Endodermal cell (in vitro differentiated cells): ENCODE results near the gene ZNF32. TPM values are rescaled to one million over a fixed set of nuclear protein-coding genes. Genes with fewer than 3 reads are reported as not detected.

Source experiments
- DNase-seq: peaks from one replicate; pipeline ENCODE4 v3.0.0-alpha.2; 2017
- H3K27ac ChIP-seq: 2 replicates; pipeline ENCODE4 v1.5.1; 2013; ENCODE audit warnings: mild to moderate bottlenecking, low read depth, low read length, moderate library complexity
- H3K27me3 ChIP-seq: 2 replicates; pipeline ENCODE4 v1.6.1; 2013; ENCODE audit warnings: mild to moderate bottlenecking, low read length, moderate library complexity; ENCODE audit not compliant: insufficient read depth, control insufficient read depth, poor library complexity, severe bottlenecking
- H3K36me3 ChIP-seq: 2 replicates; pipeline ENCODE4 v1.7.0; 2013; ENCODE audit warnings: mild to moderate bottlenecking, low read length, moderate library complexity; ENCODE audit not compliant: control insufficient read depth, insufficient read depth
- H3K4me1 ChIP-seq: one replicate; pipeline ENCODE4 v1.7.0; 2013; ENCODE audit warnings: low read length; ENCODE audit not compliant: control insufficient read depth, insufficient read depth
- H3K4me3 ChIP-seq: 2 replicates; pipeline ENCODE4 v1.5.1; 2013; ENCODE audit warnings: mild to moderate bottlenecking, low read length, moderate library complexity
- H3K9ac ChIP-seq: 2 replicates; pipeline ENCODE4 v1.6.1; 2013; ENCODE audit warnings: mild to moderate bottlenecking, low read length, moderate library complexity; ENCODE audit not compliant: poor library complexity, severe bottlenecking; ENCODE audit errors: extremely low read depth
- H3K9me3 ChIP-seq: 2 replicates; pipeline ENCODE4 v1.6.1; 2013; ENCODE audit warnings: mild to moderate bottlenecking, low read length, moderate library complexity; ENCODE audit not compliant: control insufficient read depth
- H3K27ac Mint-ChIP-seq: 2 replicates; pipeline ENCODE4 v1.8.0; 2020; ENCODE audit warnings: mixed read lengths
- H3K27me3 Mint-ChIP-seq: 2 replicates; pipeline ENCODE4 v1.8.0; 2021; ENCODE audit warnings: mild to moderate bottlenecking, mixed read lengths; ENCODE audit not compliant: insufficient read depth
- H3K36me3 Mint-ChIP-seq: 2 replicates; pipeline ENCODE4 v1.8.0; 2020; ENCODE audit warnings: low read depth, mixed read lengths
- H3K4me1 Mint-ChIP-seq: 2 replicates; pipeline ENCODE4 v1.8.0; 2020; ENCODE audit warnings: mixed read lengths
- H3K4me3 Mint-ChIP-seq: 2 replicates; pipeline ENCODE4 v1.8.0; 2020; ENCODE audit warnings: mild to moderate bottlenecking, moderate library complexity, mixed read lengths
- H3K9me3 Mint-ChIP-seq: 2 replicates; pipeline ENCODE4 v1.8.0; 2020; ENCODE audit warnings: mild to moderate bottlenecking, mixed read lengths
- WGBS, 2 experiments: methylation state at CpG; one replicate each; pipeline versions ENCODE4 v1.1.5 to v1.1.7; 2013; ENCODE audit warnings: missing lambda C conversion rate in 2 of 2, mixed read lengths in 1 of 2; ENCODE audit not compliant: insufficient coverage in 1 of 2, insufficient read length in 1 of 2; 5-methylcytosine and 5-hydroxymethylcytosine counted together
- total RNA-seq, 2 donors: library from RNA; stranded (reverse); fragmentation: NEBNext Ultra II Directional in 1 of 2; extraction: Animal tissue kit (Norgen Biotek cat#: 25700) in 1 of 2; gene quantifications; 2 replicates in 1 of 2; 3 replicates in 1 of 2; pipeline ENCODE4 v1.2.1, GENCODE V29; 2021
- TF ChIP-seq, protein P1 (sequence below): fragments of 200-600 bp; sonication (generic); conservative IDR thresholded peaks from 2 replicates; pipeline ENCODE4 v1.5.0; 2021; ENCODE audit warnings: antibody characterized with exemption, mild to moderate bottlenecking

Gene ZNF32
- total RNA-seq, 2 donors from 2014 or later: 21.4 to 29.0 TPM

GRCh38 chr10:43680035-43680434, 31.4 kb upstream of the ZNF32 start:
- WGBS, 2 experiments: 92 to 100% methylated on average over 4 of the region's 4 CpGs
- Histone ChIP-seq H3K36me3 (no peaks in the 10 kb centered on the region), H3K9me3 (no peaks in the 10 kb centered on the region), H3K9ac (no peak overlapping the region), H3K27me3 (no peaks in the 10 kb centered on the region), H3K27ac (no peak overlapping the region), H3K4me3 (no peak overlapping the region), H3K4me1 (no peaks in the 10 kb centered on the region)
- Mint-ChIP-seq H3K4me1 (no peaks in the 10 kb centered on the region), H3K36me3 (no peaks in the 10 kb centered on the region), H3K27me3 (peaks cover 20% of the 10 kb centered on the region), H3K4me3 (no peak overlapping the region), H3K9me3 (no peaks in the 10 kb centered on the region), H3K27ac (no peak overlapping the region)
- no peak for DNase-seq
- TF ChIP-seq, protein P1, sequence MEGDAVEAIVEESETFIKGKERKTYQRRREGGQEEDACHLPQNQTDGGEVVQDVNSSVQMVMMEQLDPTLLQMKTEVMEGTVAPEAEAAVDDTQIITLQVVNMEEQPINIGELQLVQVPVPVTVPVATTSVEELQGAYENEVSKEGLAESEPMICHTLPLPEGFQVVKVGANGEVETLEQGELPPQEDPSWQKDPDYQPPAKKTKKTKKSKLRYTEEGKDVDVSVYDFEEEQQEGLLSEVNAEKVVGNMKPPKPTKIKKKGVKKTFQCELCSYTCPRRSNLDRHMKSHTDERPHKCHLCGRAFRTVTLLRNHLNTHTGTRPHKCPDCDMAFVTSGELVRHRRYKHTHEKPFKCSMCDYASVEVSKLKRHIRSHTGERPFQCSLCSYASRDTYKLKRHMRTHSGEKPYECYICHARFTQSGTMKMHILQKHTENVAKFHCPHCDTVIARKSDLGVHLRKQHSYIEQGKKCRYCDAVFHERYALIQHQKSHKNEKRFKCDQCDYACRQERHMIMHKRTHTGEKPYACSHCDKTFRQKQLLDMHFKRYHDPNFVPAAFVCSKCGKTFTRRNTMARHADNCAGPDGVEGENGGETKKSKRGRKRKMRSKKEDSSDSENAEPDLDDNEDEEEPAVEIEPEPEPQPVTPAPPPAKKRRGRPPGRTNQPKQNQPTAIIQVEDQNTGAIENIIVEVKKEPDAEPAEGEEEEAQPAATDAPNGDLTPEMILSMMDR: no peak

DNA sequence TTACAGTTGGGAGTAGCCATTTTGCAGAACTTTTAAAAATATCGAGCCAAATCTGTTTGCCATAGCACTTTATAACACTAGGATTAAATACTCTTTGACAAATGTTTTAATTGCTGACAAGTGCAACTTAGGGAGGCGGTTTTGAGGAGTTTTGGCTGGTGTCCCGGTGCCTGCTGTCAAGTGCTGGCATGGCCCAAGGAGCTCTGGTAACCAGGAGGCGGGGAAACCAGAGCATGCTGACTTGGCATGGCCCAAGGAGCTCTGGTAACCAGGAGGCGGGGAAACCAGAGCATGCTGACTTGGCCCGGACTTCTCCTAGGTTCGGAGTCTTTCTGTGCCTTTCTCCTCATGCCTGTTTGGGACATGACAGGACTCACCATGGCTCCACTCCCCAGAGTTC, 30.8 kb upstream of the ZNF32 start:
- TF ChIP-seq, protein P1: no peak
- Histone ChIP-seq H3K27ac (no peak overlapping the region), H3K4me1 (no peaks in the 10 kb centered on the region), H3K9ac (no peak overlapping the region), H3K9me3 (no peaks in the 10 kb centered on the region), H3K36me3 (no peaks in the 10 kb centered on the region), H3K27me3 (no peaks in the 10 kb centered on the region), H3K4me3 (no peak overlapping the region)
- H3K27me3 Mint-ChIP-seq: peaks cover 22% of the 10 kb centered on the region
- H3K27ac Mint-ChIP-seq: no peak overlapping the region
- H3K4me1 Mint-ChIP-seq: no peaks in the 10 kb centered on the region
- no peak for DNase-seq
- no peaks in the 10 kb centered on the region for H3K36me3 Mint-ChIP-seq
- no peak overlapping the region for H3K4me3 Mint-ChIP-seq
- WGBS, 2 experiments: 93 to 98% methylated on average over 5 to 7 of the region's 7 CpGs
- no peaks in the 10 kb centered on the region for H3K9me3 Mint-ChIP-seq

GRCh38 chr10:43678654-43679053, 30.0 kb upstream of the ZNF32 start:
- no peaks in the 10 kb centered on the region for H3K36me3 ChIP-seq
- Mint-ChIP-seq H3K27ac (no peak overlapping the region), H3K36me3 (no peaks in the 10 kb centered on the region), H3K4me3 (no peak overlapping the region), H3K9me3 (no peaks in the 10 kb centered on the region), H3K27me3 (peaks cover 21% of the 10 kb centered on the region), H3K4me1 (no peaks in the 10 kb centered on the region)
- TF ChIP-seq, protein P1: no peak
- H3K9ac ChIP-seq: no peak overlapping the region
- no peaks in the 10 kb centered on the region for H3K9me3 ChIP-seq
- H3K27me3 ChIP-seq: no peaks in the 10 kb centered on the region
- no peaks in the 10 kb centered on the region for H3K4me1 ChIP-seq
- no peak overlapping the region for H3K27ac ChIP-seq
- 88 to 91% methylated on average over 8 to 10 of the region's 10 CpGs for WGBS, 2 experiments
- DNase-seq: no peak
- no peak overlapping the region for H3K4me3 ChIP-seq
